8988T (cell line): ENCODE measurements around the gene DKKL1.
A peak's percentile ranks its signal among the peaks of the same experiment; 100 is the strongest.
"Not testable (repeated sequence)": the region's sequence is repeated elsewhere in the genome, so short reads cannot be mapped to it uniquely, and the experiment has no call there.

Experiments used
- DNase-seq: peaks from one replicate; pipeline ENCODE4 v3.0.0; 2011

Gene DKKL1

DNA sequence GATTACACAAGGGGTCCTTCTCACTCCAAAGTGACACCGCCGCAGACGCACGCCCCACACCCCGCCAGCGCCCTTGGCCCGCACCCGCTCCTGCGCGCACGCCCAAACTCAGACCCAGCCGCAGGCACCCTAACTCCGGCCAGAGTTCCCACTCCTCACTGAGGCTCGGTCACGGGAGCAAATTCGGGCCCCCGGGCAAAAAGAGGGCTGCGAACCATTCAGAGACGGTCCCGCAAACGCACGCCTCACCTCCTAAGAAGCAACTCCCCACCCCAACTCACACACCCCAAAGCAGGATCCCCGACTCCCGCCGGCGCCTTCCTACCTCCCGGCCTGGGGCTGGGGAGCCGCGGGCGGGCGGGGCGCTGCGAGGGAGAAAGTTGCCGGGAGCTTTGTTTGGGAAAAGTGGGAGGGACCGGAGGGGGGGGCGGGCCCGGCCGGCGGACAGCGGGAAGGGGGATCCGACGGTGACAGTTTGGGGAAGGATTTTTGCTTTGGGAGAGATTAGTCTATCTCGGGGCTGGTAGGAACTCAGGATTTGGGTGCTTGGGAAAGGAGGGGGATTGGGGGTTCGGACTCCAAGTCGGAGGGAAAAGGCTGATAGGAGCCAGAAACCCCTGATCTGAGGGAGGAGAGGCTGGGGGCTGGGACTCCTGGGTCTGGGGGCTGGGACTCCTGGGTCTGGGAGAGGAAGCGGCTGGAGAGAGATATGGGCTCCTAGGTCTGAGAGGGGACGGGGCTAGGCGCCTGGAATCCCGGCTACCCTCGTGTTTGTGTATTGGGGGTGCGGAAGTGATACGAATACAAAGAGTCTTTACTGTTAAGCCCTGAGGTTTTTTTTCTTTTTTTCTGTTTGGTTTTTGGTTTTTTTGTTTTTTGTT is 1.4 kb upstream of the DKKL1 start, which contains the start of gene TEAD2:
TSS of gene TEAD2 (minus strand) at position 369 of the 881 bp plus-strand sequence. CDS start 2,341 bp downstream, outside the sequence.
- DNase-seq = peak; percentile 65

DNA sequence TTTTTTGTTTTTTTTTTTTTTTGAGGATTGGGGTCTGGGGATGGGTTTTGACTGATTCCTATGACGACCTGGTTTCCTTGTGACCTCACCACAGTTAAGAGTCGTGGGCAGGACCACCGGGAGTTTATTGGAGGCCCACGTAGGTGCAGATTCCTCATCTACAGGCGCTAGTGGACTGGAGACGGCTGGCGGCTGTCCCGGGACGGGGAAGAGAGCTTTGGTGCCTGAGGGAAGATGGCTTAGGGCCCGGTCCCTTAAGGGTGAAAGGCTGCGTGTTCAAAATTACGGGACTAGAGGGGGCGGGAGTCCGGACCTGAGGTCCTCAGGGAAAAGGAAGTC is 779 bp upstream of the DKKL1 start:
- no peak for DNase-seq

DNA sequence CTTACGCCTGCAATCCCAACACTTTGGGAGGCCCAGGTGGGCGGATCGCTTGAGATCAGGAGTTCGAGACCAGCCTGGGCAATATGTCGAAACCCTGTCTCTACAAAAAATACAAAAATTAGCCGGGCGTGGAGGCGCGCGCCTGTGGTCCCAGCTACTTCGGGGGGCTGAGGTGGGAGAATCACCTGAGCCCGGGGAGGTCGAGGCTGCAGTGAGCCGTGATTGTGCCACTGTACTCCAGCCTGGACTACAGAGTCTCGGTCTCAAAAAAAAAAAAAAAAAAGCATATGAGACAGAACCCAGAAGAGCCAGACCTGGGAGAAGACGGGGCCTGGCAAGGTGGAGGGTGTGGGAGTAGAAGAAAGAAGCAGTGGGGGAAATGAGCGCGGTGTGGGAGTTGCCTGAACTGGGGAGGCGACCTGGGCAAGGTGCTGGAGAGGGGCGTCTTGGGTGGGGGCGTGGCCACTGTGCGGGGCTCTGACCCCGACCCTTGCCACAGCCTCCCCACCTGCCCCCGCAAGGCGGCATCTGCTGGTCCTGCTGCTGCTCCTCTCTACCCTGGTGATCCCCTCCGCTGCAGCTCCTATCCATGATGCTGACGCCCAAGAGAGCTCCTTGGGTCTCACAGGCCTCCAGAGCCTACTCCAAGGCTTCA is 533 bp downstream of the DKKL1 start:
- no peak for DNase-seq

DNA sequence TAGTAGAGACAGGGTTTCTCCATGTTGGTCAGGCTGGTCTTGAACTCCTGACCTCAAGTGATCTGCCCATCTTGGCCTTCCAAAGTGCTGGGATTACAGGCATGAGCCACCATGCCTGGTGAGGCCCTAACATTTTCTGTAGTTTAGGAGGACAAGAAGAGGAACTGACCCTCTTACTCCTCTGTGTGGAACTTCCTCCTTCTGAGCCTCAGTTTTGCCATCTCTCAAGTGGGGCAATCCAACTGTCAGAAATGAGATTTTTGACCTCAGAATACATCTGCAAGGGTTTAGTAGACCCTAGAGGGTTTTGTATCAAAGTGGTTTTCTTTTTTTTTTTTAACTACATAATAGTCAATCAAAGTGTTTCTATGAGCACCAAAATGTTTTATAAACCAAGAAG is 2.4 kb downstream of the DKKL1 start:
- DNase-seq = no peak

DNA sequence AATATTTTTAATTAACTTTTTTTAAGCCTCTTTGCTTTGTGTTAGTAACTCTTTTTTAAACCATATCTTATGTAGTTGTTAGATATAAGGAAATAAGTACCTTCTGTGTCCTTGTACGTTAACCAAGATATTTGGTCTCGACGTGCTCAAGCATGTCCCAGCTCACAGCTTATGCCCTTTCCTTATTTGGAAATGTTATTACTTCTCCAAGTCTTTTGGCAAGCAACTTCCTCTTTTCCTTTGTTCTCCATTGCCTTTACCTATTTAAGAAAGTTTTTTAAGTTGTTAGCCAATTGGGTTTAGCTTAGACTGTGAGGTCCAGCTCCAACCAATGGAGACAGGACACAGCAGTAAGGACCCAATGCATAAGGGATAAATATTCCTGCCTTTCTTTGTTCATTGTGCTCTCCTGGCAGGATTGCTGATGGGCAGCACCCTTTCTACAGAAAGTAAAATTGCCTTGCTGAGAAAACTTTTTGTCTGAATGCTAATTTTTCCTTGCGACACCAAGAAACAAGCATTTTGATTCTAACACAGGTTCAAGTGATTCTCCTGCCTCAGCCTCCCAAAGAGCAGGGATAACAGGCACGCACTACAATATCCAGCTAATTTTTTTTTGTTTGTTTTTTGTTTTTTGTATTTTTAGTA is 5.2 kb downstream of the DKKL1 start:
- DNase-seq = no peak

DNA sequence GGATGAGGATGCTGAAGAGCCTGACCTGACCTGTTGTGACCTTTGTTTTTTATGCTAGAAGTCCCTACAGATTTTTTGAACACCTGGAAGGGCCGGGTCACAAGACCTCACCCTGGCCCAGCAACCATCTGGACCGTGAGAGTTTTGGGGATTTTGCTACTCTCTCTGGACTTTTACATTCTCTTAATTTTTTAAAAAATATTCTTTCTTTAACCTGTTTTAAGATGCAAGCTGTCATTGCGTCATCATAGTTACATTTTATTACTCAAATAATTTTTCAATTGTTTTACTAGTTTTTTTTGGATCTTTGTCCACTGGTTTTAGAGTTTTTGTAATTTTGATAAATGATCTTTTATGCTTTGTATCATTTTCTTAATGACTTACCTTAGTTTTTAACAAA is 7.5 kb downstream of the DKKL1 start:
- no peak for DNase-seq

GRCh38 chr19:49373174-49373573 is 9.5 kb downstream of the DKKL1 start:
- DNase-seq = not testable (repeated sequence)

DNA sequence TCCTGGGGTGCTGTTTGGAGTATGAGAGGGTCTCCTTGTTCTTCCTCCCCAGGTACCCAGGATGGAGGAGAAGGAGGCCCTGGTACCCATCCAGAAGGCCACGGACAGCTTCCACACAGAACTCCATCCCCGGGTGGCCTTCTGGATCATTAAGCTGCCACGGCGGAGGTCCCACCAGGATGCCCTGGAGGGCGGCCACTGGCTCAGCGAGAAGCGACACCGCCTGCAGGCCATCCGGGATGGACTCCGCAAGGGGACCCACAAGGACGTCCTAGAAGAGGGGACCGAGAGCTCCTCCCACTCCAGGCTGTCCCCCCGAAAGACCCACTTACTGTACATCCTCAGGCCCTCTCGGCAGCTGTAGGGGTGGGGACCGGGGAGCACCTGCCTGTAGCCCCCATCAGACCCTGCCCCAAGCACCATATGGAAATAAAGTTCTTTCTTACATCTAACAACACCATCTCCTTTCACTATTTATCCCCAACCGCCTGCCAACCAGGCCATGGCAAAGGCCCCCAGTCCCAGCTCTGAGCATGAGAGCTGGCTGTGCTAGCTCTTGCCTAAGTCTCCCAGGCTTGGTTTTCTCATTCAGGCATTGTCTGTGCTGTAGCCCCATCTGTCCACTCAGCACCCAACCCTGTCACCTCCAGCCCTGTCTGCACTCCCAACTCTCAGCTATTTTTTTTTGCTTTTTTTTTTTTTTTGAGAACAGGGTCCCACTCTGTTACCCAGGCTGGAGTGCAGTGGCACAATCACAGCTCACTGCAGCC is 11.2 kb downstream of the DKKL1 start:
- no peak for DNase-seq

DNA sequence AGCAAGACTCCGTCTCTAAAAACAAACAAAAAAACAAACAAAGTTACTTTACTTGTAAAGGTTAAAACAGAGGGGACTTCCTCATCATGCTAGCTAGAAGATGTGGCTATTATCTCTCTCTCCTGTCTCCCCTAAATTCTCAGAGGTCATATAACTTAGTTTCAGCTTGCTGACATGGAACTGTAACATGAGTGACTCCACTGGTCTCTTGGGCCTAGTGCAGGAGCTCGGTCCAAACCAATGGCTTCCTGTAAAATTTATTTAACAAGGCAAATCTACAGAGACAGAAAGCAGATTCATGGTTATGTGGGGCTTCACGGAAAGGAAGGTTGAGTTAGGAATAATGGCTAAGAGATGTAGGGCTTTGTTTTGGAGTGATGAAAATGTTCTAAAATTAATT is 14.8 kb downstream of the DKKL1 start:
- DNase-seq = no peak

DNA sequence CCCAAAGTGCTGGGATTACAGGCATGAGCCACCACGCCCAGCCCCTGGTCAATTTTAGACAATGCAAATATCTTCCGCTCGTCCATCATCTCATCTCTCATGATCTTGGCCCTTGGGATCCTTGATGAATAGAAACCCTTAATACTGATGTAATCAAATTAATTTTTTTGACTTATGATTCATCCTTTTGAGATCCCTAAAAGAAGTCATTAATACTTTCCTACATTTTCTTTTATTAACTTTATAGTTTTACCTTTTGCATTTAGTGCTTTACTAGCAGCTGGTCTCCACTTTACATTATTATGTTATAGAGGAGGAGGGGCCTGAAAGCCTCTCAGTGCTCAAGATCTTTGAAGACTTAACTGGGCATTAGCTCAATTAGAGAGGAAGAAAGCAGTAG is 16.7 kb downstream of the DKKL1 start:
- no peak for DNase-seq

- DNase-seq = no peak
These were observed 19.0 kb downstream of the DKKL1 start for GRCh38 chr19:49382639-49383038.

- DNase-seq = no peak
These were observed 19.9 kb downstream of the DKKL1 start for GRCh38 chr19:49383599-49383998.

- DNase-seq = no peak
These were observed 24.3 kb downstream of the DKKL1 start, which contains the start of gene KASH5 for GRCh38 chr19:49387936-49388372. TSS of gene KASH5 (plus strand) at chr19:49388249. CDS start at chr19:49390884, 2,635 bp downstream.

DNA sequence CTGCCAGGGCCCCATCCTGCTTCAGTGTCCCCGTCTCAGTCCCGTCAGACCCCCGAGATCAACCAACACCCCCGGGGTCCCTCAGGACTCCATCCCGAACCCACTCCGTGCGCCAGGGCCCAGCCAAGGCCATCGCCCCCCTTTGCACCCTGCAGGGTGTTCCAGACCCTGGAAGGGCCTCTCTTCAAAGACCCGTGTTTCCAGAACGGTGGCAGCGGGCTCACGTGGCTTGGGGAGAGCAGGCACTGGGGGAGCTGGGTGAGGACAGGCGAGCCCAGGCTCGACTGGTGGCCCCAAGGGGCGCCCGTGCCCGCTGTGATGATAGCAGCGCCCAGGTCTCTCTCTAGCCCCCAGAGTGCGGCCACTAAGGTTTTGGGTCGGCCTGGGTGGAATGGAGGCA is 25.7 kb downstream of the DKKL1 start:
- no peak for DNase-seq

GRCh38 chr19:49390131-49390928 is 26.7 kb downstream of the DKKL1 start:
- no peak for DNase-seq

DNA sequence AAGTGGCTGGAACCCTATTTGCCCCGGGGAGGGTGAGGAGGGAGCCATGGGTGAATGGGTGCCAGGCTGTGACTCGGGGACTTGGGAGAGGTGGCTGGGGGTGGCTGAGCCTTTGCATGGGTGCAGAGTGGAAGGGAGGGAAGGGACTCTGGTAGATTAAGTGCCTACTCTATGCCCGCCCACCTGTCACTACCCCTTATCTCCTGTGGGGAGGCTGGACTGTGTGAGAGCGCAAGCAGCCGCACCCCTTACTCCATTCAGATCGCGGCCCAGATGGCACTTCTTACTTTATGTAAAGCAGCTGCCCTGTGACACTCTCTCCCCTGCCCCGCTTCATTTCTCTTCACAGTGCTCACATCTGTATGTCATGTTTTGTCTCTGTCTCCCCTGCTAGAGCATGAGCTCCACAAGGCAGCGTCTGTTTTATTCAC is 27.3 kb downstream of the DKKL1 start:
- DNase-seq = no peak

DNA sequence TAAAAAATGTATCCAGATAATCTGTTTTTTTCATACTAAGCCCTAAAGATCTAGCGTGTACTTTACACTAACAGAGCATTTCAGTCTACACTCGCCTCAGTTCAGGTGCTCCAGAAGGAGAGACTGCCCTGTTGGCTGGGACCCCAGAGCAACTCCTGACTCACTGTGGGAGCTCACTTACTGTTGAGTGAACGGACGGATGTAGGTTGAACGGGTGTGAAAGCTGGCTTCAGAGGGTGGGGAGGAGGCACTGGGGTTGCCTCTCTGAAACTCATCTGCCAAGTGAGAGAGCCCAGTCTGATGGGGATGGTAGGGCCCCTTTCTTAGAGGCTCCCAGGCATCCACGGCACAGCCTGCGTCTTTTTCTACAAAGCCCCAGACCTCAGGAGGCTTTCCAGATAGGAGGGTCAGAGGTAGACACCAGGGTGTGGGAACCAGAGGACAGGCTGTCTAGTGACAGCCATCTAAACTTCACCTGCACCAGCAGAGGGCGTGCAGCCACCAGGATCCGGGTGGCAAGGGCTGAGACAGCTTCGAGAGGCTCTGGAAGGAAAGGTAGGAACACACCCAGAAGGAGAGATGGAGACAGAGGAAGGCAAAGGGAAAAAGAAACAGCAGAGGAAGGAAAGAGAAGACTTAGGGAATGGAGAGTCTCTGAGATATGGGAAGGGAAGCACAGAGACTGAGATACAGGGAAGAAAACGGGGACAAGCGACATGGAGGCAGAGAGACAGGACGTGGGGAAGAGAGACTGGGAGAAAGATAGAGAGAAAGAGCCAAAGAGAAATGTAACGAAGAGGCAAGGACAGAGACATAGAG is 28.1 kb downstream of the DKKL1 start:
- DNase-seq = peak; percentile 77

GRCh38 chr19:49393881-49394280 is 30.2 kb downstream of the DKKL1 start:
- no peak for DNase-seq

DNA sequence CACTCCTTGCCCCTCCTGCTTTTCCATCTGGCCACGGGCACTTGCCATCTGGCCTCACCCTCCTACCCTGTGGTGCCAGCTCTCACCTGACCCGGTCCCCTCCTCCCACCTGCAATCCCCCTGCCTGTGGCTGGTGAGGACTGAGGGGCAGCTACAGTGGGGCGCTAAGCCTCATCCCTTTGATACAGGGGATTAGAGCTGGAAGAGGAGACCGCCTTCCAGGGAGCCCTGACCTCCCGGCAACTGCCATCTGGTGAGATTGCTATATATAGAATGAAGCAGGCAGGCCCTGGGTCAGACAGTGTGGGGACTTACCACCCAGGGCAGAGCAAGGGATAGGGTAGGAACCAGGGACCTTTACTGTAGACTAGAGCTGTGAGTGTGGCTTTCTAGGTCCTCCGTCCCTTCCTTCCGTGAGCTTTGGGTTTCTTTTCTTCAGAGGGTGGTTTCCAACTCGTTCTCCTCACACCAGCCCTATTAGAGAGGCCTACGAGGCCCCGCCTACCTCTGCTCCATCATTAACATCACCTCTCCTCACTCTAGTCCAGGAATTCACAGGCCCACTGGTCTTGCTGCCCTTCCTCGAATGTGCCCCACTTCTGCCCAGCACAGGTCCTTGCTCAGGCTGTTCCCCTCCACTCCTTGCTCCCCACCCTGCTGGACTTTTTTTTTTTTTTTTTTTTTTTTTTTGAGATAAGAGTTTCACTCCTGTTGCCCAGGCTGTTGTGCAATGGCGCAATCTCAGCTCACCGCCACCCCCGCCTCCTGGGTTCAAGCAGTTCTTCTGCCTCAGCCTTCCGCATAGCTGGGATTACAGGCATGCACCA is 32.1 kb downstream of the DKKL1 start:
- DNase-seq = no peak
